Measurements from ENCODE around the gene SHC2.
"Not testable (repeated sequence)": the region's sequence is repeated elsewhere in the genome, so short reads cannot be mapped to it uniquely, and the experiment has no call there.

SHC2 gene

GRCh38 chr19:405121-405965, 55.5 kb downstream of the SHC2 start:
- no peak for DNase-seq

GRCh38 chr19:403221-404027, 57.4 kb downstream of the SHC2 start:
- DNase-seq, result no peak

- DNase-seq, result no peak
Observed at GRCh38 chr19:402786-403185, 58.0 kb downstream of the SHC2 start.

GRCh38 chr19:401866-402511, 58.8 kb downstream of the SHC2 start:
- no peak for DNase-seq

- no peak for DNase-seq
Observed at GRCh38 chr19:400976-401865, 59.6 kb downstream of the SHC2 start.

GRCh38 chr19:399370-399769, 61.5 kb downstream of the SHC2 start:
- DNase-seq, result no peak

GRCh38 chr19:398719-399118, 62.1 kb downstream of the SHC2 start:
- no peak for DNase-seq

GRCh38 chr19:397941-398706, 62.7 kb downstream of the SHC2 start:
- no peak for DNase-seq

GRCh38 chr19:397321-397720, 63.5 kb downstream of the SHC2 start:
- DNase-seq, result no peak

GRCh38 chr19:395467-395866, 65.4 kb downstream of the SHC2 start:
- DNase-seq, result no peak

GRCh38 chr19:394857-395256, 66.0 kb downstream of the SHC2 start:
- DNase-seq, result not testable (repeated sequence)

- not testable (repeated sequence) for DNase-seq
Observed at GRCh38 chr19:393560-393959, 67.3 kb downstream of the SHC2 start.

GRCh38 chr19:392375-392970, 68.4 kb downstream of the SHC2 start:
- DNase-seq, result no peak

- no peak for DNase-seq
Observed at GRCh38 chr19:391726-392374, 69.0 kb downstream of the SHC2 start.

- DNase-seq, result no peak
Observed at GRCh38 chr19:391207-391557, 69.7 kb downstream of the SHC2 start.

GRCh38 chr19:390386-391206, 70.2 kb downstream of the SHC2 start:
- DNase-seq, result no peak

- DNase-seq, result no peak
Observed at GRCh38 chr19:389935-390289, 70.9 kb downstream of the SHC2 start.

- no peak for DNase-seq
Observed at GRCh38 chr19:389255-389934, 71.4 kb downstream of the SHC2 start.

GRCh38 chr19:388691-389090, 72.1 kb downstream of the SHC2 start:
- no peak for DNase-seq
